ENCODE measurements around the gene PLET1.

Gene PLET1

GRCh38 chr11:112280268-112281126 lies 19.8 kb upstream of the PLET1 start:
- peak; percentile 71 for DNase-seq

DNA sequence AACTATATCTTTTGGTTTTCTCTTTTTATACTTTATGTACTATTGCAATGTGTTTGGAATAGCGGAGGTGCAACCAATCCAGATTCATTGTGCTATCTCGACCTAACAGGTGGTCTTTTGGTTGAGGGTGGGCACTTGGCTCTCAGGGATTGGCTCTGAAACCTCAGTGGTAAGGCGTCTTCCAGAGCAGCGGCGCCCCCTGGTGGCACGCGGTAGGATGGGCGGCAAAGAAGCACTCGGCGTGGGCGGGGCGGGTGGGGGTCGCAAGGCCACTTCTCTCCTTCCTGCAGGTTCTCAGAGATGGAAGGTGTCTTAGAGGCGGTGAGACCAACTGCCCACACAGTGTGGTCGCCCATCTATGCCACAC lies 19.2 kb upstream of the PLET1 start:
- DNase-seq = peak; percentile 70

DNA sequence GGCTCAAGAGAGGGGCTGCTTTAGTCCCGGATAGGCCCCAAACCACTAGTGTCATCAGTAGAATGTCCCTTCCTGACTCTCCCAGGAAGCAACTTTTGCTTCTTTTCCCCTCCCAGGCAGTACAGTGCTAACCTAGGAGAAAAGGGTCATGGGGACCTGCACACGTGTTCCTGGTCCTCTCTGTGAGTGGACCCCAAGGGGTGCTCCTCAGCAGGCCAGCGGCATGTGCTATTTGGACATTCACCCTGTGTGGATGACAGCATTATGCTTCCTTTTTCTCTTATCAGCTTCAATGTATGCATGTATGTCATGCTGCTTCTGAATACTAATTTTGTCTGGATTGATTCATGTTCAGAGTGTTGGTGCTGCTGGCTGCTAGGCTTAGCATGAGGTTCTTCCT lies 18.1 kb upstream of the PLET1 start:
- DNase-seq = no peak

- no peak for DNase-seq
Observed at GRCh38 chr11:112277941-112278340, 17.3 kb upstream of the PLET1 start.

GRCh38 chr11:112277029-112277428 lies 16.4 kb upstream of the PLET1 start:
- DNase-seq = no peak

DNA sequence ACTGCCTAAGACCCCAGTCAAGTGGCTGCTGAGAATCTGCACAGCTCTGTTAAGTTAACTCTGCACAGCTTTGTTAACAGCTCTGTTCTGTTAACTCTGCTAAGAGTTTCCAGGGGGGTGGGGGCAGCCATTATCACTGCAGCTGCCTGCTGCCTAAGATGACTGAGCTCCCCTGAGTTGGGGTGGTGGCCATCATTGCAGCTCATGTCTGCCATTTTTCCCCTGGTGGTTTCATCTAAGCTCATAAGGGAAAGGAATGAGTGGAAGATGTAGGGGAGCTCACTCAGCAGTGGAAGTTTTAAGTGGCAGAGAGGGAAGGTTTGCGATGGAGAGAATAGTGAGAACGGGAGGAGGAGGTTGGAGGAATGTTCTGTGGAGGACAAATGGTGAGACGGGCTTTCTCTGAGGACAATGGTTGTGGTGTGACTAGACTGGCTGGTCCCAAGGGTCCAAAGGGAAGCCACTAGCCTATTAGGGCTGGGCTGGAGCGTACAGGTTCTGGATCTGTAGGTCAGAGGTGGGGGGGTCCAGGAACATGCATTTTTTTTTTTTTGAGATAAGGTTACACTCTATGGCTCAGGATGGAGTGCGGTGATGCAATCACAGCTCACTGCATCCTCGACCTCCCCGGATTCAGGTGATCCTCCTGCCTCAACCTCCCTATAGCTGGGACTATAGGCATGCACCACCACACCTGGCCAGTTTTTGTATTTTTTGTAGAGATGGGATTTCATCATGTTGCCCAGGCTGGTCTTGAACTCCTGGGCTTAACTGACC lies 13.5 kb upstream of the PLET1 start:
- no peak for DNase-seq

DNA sequence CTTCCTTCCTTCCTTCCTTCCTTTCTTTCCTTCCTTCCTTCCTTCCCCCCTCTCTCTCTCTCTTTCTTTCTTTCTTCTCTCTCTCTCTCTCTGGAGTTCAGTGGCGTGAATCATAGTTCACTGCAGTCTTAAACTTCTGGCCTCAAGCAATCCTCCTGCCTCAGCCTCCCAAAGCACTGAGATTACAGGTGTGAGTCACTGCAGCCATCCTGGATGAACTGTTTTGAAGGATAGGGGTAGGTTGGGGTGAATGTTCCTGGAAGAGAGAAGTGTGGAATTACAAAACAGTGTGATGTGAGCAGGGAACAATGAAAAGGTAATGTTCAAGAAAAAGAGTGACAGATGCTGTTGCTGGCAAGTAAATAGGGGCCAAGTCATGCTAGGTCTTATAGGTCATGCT lies 12.4 kb upstream of the PLET1 start:
- DNase-seq = no peak

DNA sequence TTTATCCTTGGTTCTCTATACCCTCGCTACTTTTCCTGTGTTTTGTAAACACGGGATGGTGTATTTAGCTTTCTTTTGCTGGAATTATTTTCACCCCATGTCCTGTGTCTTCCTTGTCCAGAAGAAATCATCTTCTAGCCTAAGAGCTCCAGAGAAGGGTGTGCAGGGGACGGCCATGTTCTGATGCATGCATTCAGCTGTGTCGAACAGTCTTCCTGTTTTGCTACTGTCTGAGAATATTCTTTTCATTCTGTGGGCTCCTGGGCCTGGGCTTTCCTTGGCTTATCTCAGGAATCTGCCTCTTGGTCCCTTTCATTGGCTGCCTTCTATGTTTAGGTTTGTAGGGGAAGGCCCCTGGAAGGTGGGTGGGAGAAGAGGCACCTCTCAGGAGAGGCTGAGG lies 10.6 kb upstream of the PLET1 start:
- DNase-seq = no peak

DNA sequence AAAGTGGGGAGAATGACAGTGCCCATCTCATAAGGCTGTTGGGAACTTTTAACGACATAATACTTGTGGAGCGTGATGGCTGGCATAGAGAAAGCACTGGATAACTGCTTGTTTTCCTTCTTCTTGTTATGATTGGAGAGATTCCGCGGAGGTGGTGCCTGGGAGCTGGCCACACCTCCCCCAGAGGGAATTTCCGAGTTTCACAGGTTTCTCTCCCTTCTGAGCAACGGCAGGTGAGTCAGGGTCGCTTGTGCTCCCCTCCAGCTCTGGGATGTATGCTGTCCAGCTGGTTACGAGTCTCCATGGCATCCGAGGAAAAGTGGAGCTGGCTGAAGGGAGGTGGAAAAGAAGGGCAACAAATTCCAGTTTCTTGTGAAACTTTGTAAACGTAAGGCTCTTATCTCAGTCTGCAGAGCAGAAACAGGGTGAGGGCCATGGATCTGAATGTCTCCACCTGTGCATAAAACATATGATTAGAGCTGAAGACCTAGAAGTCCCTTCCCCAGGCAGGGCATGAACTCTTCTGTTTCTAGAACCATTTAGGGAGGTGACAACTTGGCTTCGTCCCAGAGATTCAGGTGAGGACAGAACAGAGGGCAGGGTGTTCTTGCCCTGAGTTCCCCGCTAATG lies 10.0 kb upstream of the PLET1 start:
- DNase-seq = no peak

- DNase-seq = no peak
Observed at GRCh38 chr11:112269139-112269538, 8.5 kb upstream of the PLET1 start.

DNA sequence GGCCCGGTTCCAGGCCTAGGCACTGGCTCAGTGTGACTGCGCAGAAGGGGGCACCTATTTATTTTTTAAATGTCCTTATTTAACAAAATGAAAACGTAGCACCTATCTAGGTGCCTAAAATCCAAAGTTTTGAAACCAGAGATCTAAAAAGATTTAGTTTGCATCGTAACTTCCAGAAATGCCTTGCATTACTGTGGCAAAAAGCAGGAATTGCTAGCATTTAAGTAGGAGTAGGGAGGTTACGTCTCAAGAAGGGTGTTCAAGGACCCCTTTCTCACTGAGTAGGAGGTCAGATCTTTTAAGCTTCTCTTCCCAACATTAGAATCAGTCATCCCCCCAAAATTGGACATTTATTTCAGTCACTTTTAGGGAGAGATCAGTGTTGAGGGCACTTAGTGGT lies 7.7 kb upstream of the PLET1 start:
- DNase-seq = no peak

GRCh38 chr11:112267188-112267591 lies 6.5 kb upstream of the PLET1 start:
- DNase-seq = no peak

DNA sequence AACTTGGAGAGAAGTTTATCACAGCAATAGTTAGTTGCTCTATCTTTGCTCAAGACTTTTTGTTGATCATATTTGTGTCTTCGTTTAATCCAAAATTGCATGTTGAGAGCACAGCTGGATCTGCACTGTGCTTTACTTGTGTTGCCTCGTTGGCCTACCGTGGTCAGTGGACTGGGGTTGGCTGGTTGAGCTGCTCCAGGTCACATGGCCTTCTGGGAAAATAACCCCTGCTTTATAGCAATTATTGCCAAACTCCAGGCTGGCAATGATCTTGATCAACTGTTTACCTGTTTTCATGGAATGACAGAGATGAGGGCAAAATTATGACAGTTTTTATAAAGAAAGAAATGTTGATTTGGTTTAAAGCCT lies 5.7 kb upstream of the PLET1 start:
- no peak for DNase-seq

DNA sequence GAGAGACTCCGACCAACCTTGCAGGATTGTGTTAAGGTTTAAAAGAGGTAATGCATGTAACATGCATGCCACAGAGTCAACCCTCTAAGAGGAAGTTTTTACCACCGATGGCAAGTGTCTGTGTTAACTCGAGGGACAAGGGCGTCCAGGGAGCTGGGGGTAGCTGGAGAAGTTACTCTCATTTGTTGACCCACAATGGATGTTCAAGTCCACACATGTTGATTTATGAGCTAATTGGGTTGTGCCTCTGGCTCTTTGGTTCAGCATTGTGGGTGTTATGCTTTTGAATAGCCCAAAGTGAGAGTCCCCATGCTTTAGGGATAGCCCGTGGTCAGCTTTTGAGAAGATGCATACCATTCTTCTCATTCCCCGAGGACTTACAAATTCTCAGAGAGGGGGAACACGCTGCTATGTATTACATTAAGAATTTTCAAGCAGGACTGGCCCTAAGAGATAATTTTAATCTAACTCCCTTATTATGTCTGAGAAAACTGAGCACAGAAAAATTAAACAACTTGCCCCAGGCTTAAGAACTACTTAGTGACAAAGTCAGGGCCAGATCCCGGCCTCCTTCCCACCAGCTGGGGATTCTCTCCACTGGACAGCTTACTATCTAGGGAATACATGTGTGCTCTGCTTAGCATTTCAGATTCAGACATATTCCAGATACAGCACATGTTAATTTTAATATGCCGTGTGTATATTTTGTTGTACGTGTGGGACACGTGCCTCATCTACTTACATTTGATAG lies 5.2 kb upstream of the PLET1 start:
- no peak for DNase-seq

DNA sequence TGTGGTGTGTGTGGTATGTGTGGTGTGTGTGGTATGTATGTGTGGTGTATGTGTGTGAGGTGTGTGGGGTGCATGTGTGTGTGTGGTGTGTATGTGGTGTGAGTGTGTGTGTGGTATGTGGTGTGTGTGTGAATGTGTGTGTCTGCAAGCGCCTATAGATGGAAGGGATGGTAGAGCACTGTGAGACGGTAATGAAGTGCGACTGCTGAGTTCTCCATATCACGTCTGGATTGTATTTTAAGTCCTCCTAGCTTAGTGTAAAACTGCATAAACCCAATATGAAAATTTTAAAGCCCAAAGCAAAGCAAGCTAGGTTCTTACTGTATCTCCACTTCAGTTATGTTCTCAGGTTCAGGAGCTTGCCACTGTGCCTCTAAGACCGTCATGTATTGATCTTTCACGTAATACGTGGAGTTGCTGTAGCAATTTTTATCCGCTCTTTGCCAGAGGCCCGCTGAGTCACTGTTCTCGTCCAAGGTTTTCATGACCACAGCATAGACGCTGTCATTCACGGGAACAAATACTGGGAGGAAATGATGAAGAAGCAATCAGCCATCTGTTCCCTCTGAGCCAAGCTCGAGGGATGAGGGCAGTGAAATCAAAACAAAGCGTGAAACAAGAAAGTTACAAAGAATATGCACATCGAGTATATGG lies 5.5 kb downstream of the PLET1 start:
- DNase-seq = peak; percentile 21

DNA sequence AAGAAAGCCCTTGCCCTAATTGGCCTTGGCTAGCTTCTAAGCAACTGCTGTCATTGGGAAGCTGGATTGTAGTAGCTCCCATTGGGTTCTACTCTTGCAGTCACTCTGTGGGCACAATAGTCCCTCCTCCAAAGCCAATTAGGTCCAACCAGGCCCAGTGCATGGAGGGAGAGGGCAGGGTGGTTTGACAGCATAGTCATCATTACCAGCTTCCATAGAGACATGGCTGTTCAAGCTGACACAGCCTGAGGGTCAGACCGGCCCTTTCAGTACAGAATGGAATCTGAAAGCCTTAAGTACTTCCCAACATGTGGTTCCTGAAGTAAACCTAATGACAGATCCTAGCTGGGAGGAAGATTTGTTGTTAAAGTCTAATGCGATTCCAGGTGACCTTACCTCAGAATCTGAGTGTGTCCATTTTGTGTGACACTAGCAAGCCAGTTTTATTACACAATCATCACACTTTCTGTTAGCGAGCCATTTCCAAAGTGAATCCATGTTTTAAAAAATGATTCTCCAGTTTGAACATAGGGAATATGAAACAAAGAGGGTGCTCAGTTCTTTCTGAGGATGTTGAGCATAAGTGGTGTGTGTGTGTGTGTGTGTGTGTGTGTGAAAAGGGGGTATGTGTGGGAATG lies 6.9 kb downstream of the PLET1 start:
- DNase-seq = no peak

DNA sequence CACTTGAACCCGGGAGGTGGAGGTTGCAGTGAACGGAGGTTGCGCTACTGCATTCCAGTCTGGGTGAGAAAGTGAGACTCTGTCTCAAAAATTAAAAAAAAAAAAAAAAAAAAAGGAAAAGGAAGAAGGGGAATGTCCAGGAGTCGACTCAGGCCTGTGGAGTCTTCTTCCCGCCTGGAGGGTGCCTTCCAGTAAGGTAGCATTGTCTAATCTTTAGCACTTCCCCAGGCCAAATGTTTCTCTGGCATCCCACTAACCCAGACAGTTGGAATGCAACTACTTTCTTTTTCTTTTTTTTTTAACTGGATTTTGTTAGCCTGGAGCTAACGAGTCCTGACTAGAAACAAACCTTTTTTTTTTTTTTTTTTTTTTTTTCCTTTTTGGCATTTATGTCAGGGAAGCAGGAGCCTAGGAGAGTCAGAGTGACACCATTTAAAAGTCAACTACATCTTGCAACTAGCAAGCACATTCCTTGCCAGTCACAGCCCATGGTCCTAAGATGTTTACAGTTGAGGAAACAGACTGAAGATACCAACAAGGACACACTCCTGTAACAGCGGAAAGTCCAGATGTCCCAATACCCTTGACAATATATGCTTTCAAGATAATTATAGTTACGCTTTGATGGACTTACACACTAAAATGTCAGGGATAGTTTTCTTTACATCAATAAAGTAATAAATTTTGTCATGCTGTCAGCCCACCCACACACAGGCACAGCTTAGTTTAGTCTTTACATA lies 10.6 kb downstream of the PLET1 start:
- no peak for DNase-seq

DNA sequence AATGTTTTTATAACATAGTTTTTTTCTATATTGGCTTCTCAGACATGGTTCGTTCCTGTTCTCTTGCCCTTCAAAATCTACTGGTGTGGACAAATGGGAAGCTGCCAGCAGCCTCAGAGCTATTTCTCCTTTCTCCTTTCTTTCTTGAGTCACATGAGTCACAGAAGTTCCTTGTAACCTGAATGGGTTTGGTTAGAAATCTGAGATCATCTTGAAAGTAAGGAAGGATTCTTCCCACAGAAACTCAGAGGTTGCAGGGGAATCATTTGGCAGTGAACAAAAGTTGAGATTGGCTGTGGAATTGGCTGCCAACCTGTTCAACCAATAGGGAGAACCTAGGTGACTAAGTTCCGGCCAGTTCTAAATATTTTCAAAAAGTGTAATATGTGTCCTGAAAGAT lies 12.5 kb downstream of the PLET1 start:
- no peak for DNase-seq

DNA sequence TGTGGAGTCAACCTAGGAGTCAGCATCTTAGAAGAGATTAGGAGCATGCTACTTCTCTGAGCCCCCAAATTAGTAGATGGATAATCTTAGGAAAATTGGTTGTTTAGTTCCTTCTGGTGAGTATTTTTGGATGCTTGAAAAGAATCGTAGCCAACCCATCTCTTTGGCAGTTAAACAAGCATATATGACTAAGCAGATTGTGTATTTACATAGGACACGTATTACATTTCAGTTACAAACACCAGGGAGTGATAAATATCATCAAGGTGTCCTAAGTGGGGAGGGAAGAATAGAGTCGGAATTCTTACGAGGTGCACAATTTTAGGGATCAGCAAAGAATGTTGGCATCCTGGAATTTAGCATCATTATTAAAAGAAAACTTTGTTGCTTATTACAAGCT lies 13.5 kb downstream of the PLET1 start:
- DNase-seq = no peak

GRCh38 chr11:112241486-112241885 lies 19.2 kb downstream of the PLET1 start:
- DNase-seq = no peak

- DNase-seq = no peak
Observed at GRCh38 chr11:112238041-112238440, 22.6 kb downstream of the PLET1 start.

Measured in right hindlimb (tissue), 1 donor.